SJSA1 (cell line): ENCODE results near the gene TFRC. TPM values are rescaled to one million over a fixed set of nuclear protein-coding genes. Genes with fewer than 3 reads are reported as not detected.
"Not testable (repeated sequence)": the region's sequence is repeated elsewhere in the genome, so short reads cannot be mapped to it uniquely, and the experiment has no call there.

Source experiments
- DNase-seq, 2 experiments: peaks; one replicate each; pipeline ENCODE4 v3.0.0-alpha.2; 2015 to 2020; ENCODE audit warnings: low spot score in 2 of 2, low read depth in 1 of 2
- H3K27ac ChIP-seq: fragments of 250-450 bp; sonication (Bioruptor Pico); 2 replicates; pipeline ENCODE4 v1.5.1; 2020; ENCODE audit warnings: mild to moderate bottlenecking, moderate library complexity
- H3K27me3 ChIP-seq: fragments of 250-450 bp; sonication (Bioruptor Pico); replicated peaks from 2 replicates; pipeline ENCODE4 v1.5.1; 2020; ENCODE audit warnings: mild to moderate bottlenecking, moderate library complexity
- H3K36me3 ChIP-seq: fragments of 250-450 bp; sonication (Bioruptor Pico); 2 replicates; pipeline ENCODE4 v1.5.1; 2020; ENCODE audit warnings: mild to moderate bottlenecking
- H3K4me1 ChIP-seq: fragments of 250-450 bp; sonication (Bioruptor Pico); replicated peaks from 2 replicates; pipeline ENCODE4 v1.6.1; 2021; ENCODE audit warnings: mild to moderate bottlenecking
- H3K4me3 ChIP-seq: fragments of 250-450 bp; sonication (Bioruptor Pico); 2 replicates; pipeline ENCODE4 v1.5.1; 2020; ENCODE audit warnings: mild to moderate bottlenecking
- H3K9me3 ChIP-seq: fragments of 250-450 bp; sonication (Bioruptor Pico); replicated peaks from 2 replicates; pipeline ENCODE4 v1.5.1; 2020; ENCODE audit warnings: mild to moderate bottlenecking
- total RNA-seq: library from RNA; depleted of rRNA; stranded (reverse); fragments of >200 nt; shearing (Covaris generic); gene quantifications from 2 replicates; pipeline ENCODE4 v1.2.3, GENCODE V29; 2014; rRNA removed

Gene TFRC
- 77.3 and 92.3 TPM in 2 replicates for total RNA-seq

DNA sequence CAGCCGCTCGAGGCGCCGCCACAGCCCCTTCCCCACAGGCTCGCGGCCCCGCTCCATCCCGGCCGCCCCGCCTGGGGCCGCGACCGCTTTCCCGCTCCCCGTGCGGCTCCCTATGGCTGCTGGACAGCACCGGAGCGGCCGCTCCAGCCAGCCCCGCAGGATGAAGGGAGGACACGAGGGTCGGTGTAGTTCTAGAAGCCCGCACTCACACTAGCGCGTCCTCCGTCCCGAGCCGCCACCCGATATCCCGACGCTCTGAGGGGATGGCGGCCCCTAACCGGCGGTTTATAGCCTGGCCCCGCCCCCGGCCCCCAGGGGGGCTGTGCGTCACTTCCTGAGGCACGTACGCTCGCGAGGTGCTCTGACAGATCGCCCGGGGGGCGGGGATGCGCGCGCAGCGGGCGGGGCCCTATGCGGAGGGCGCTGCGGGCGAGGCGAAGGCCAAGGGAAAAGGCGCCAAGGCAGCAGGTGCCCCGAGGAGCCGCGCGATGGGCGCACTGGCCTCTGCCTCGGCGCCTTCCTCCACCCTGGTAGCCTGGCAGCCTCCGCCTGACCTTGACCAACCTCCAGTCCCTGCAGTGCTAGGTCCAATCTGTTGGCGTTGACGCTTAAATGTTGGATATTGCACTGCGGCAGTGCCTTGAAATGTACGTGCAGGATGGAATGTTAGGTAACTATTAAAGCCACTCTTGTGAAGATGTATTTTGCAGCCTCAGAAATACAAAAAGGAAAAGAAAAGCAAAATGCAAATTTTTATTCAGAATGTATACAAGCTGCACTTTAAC, at the start of gene TFRC:
TSS of gene TFRC (minus strand) at position 257 of the 785 bp plus-strand sequence. CDS start 4,991 bp downstream, outside the sequence.
- no peaks in the 10 kb centered on the region for H3K27me3 ChIP-seq
- H3K36me3 ChIP-seq, result peaks cover 5% of the 10 kb centered on the region
- peaks cover 12% of the 10 kb centered on the region for H3K4me1 ChIP-seq
- no peaks in the 10 kb centered on the region for H3K9me3 ChIP-seq
- peak; percentile 89 to 92 for DNase-seq
- H3K27ac ChIP-seq, result peak within 1 kb of the TSS; percentile 73
- H3K4me3 ChIP-seq, result peak within 1 kb of the TSS; percentile 85

DNA sequence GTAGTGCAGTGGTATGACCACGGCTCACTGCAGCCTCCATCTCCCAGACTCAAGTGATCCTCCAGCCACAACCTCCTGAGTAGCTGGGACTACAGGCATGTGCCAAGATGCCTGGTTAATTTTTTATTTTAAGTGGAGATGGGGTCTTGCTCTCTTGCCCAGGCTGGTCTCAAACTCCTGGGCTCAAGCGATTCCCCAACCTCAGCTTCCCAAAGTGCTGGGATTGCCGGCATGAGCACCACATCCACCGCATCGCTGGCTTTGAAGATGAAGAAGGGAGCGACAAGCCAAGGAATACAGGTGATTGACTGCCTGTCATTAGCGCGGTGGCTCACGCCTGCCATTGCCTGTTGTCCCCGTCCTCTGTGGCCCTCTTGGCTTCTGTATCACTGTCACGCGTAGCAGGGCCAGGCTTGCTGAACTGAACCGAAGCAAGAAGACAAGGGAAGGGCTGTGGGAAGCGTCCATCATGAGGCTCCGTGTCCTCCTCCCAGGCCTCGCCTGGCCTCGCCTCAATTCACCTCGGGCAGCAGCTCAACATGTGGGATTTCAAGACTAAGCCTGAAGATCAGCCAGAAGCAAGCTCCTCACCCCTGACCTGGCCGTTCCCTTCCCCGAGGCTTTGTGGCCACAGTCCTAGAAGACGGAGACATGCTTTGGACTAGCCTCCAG, 46.4 kb upstream of the TFRC start:
- no peaks in the 10 kb centered on the region for H3K27me3 ChIP-seq
- no peaks in the 10 kb centered on the region for H3K36me3 ChIP-seq
- no peaks in the 10 kb centered on the region for H3K9me3 ChIP-seq
- H3K27ac ChIP-seq, result no peak overlapping the region
- H3K4me3 ChIP-seq, result no peak overlapping the region
- no peak for DNase-seq
- no peaks in the 10 kb centered on the region for H3K4me1 ChIP-seq

DNA sequence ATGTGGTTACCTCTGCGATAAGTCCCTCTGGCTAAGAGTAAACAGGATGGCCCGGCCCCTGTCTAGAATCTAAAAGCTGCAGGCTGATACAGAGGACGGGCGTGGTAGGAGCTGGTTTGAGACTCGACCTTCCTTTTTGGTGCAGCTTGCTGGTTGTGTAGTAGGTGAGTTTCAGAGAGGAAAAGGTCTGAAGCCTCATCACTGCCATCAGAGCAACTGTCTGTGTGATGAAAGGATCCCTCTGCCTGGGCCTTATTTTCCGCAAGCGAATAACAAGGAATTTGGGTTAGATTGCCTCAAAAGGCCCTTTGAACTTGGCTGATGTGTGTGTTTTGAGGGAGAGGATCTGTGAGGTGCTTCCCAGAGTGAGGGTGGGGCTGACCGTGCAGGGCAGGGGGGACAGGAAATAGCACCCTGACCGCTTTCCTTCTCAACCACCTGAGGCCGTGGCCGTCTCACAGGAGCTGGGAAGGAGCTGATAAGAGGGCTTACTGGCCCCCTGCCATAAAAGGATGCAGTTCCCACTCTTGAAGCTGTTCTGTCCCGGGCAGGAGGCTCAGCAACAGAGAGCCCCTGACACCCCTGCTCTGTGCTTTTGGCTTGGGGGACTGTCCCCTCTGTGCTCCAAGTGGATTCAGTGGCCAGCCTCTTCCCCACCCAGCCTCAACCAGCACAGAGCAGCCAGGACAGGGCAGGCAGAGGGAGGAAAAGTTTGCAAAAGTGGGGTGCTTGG, 45.6 kb upstream of the TFRC start:
- Histone ChIP-seq H3K36me3 (no peaks in the 10 kb centered on the region), H3K4me1 (no peaks in the 10 kb centered on the region), H3K9me3 (no peaks in the 10 kb centered on the region), H3K27ac (no peak overlapping the region), H3K27me3 (no peaks in the 10 kb centered on the region), H3K4me3 (no peak overlapping the region)
- no peak for DNase-seq

DNA sequence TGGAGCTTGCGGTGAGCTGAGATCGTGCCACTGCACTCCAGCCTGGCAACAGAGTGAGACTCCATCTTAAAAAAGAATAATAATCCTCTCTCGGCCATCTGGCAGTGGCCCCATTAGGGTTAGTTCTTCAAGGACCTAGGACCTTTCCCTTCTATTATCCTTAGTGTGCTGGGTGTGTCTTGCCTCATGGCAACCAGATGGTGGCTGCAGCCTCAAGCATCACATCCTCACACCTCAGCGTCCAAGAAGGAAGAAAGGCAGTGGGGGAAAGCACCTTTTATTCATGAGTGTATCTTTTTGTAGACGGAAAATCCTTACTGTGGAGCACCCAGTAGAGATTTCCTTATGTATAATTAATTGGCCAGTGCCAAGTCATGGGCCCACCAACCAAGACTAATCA, 42.7 kb upstream of the TFRC start:
- Histone ChIP-seq H3K9me3 (no peaks in the 10 kb centered on the region), H3K36me3 (no peaks in the 10 kb centered on the region), H3K27ac (no peak overlapping the region), H3K4me3 (no peak overlapping the region), H3K4me1 (no peaks in the 10 kb centered on the region), H3K27me3 (no peaks in the 10 kb centered on the region)
- no peak for DNase-seq

DNA sequence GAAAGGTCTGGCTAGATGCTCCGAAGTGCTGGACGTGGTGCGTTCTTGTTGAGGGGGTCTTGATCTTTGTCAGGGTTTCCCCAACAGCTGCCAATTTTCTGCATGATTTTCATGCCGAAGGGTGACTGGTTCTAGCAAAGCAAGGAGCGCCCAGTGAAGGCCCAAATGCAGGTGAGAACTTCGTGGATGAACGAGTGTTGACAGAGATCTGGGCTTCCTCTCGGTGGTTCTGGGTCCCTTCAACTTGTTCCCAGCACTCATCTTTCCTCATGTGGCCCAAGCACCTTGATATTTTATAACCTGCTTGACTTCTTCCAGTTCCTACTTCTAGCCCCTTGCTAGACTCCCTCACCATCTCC, 40.8 kb upstream of the TFRC start:
- Histone ChIP-seq H3K36me3 (no peaks in the 10 kb centered on the region), H3K27ac (no peak overlapping the region), H3K4me3 (no peak overlapping the region), H3K4me1 (no peaks in the 10 kb centered on the region), H3K27me3 (no peaks in the 10 kb centered on the region), H3K9me3 (no peaks in the 10 kb centered on the region)
- DNase-seq, result no peak

DNA sequence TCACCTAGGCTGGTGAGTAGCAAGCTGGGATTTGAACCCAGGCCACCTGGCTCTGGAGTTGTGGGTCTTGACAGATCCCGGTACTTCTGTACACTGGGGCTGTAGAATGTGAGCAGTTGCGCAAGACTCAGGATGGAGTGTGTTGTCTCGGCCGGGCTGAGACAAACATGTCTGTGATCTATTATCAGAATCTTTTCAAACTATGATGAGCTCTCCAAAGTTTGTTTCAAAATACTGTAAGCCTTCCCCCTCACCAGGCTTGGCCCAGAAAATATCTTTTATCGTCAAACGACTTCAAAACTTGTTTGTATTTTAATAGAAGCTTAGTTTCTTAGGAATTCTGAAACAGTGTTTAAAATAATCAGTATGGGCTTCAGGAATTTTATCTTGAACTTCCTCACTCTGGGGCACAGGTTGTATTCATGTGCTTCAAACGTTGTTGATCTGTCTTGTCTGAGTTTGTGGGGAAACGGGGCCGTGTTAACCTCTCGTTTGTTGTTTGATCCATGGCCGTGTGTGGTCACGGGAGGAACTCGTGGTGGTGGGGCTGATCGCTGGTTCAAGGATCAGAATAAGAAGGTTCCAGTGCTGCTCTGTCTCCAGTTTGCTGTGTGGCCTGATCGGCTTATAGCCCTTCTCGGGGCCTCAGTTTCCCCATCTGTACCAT, 40.3 kb upstream of the TFRC start:
- DNase-seq, result no peak
- no peaks in the 10 kb centered on the region for H3K36me3 ChIP-seq
- no peaks in the 10 kb centered on the region for H3K9me3 ChIP-seq
- H3K4me3 ChIP-seq, result no peak overlapping the region
- H3K4me1 ChIP-seq, result no peaks in the 10 kb centered on the region
- H3K27ac ChIP-seq, result no peak overlapping the region
- H3K27me3 ChIP-seq, result no peaks in the 10 kb centered on the region

DNA sequence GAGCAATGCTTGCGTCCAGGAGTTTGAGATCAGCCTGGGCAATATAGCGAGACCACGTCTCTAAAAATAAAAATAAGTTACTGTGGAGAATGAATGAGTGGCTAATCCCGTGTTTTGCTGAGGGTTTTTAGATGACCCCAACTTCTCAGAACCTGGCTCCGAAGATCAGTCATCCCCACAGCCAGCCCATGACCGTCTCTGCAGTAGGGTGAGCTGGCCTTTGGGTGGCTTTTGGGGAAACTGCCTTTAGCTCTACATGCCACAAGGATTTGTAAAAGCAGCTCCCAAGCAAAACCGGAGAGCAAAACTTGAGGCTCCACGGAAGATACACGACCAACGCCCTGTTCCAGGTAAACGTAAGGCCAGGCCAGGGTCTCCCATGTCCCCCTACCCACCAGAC, 39.2 kb upstream of the TFRC start:
- no peak overlapping the region for H3K27ac ChIP-seq
- DNase-seq, result no peak
- no peaks in the 10 kb centered on the region for H3K36me3 ChIP-seq
- H3K4me3 ChIP-seq, result no peak overlapping the region
- H3K4me1 ChIP-seq, result no peaks in the 10 kb centered on the region
- no peaks in the 10 kb centered on the region for H3K27me3 ChIP-seq
- no peaks in the 10 kb centered on the region for H3K9me3 ChIP-seq

DNA sequence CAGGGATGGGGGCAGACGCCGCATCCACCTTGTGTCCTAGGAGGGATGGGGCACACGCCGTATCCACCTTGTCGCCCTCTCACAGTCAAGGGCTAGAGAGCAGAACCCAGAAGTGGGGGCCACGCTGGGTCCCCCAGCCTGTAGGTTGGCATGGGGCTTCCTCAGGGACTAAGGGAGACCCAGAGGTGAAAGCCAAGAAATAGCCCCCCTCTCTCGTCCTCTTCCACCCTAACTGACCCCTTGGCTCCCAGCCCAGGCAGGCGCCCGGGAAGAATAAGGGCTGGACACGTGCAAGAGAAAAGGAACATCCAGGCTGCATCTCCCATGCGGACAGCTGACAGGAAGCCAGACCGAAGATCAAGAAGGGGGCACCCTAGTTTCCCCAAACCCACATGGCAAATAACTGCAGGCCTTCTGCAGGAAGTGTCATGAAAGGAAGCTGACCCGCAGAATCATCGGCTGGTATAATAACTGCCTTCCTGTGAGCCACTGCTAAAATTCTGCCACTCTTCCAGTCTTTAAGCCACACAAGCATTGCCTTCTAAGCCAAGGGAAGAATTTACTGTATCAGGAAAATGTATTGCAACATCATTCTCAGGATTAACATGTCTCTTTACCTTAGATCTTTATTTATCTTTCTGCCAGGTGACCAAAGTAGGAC, 38.5 kb upstream of the TFRC start:
- Histone ChIP-seq H3K4me1 (no peaks in the 10 kb centered on the region), H3K9me3 (no peaks in the 10 kb centered on the region), H3K36me3 (no peaks in the 10 kb centered on the region), H3K4me3 (no peak overlapping the region), H3K27me3 (no peaks in the 10 kb centered on the region), H3K27ac (no peak overlapping the region)
- no peak for DNase-seq

DNA sequence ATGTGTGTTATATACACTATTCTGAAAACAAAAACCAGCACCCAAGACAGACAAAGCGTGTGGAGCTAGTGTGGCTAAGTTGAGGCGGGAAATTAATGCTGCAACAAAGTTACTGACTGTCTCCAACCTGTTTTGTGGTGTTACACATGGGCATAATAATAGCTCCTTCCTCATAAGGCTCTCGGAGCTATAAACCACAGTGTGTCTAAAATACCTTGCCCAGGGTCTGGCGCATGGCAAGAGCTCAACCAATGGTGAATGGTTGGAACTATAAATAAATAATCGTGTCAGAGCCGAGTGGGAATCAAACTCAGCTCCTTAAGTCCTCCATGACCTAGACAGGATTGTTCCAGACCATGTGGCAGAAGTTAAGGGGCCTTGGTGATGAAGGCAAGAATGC, 35.9 kb upstream of the TFRC start:
- H3K4me3 ChIP-seq, result no peak overlapping the region
- no peak for DNase-seq
- no peaks in the 10 kb centered on the region for H3K4me1 ChIP-seq
- H3K27me3 ChIP-seq, result no peaks in the 10 kb centered on the region
- no peaks in the 10 kb centered on the region for H3K36me3 ChIP-seq
- H3K9me3 ChIP-seq, result no peaks in the 10 kb centered on the region
- H3K27ac ChIP-seq, result no peak overlapping the region

DNA sequence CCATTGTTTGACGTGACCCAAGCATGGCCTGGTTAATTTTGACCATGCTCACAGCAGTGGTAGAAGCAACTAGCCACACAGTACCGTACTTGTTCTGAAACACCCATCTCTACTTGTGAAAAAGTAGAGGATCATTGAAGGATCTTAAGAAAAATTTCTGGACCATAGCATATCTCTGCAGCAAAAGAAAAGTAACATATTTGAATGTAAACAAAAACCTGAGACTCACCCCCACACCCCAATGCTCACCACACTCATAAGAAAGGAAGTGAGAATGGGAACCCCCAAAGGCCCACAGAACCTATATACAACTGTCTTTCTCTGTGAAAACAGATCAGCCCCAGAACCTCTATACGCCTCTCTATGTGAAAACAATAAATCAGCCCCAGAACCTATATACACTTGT, 33.8 kb upstream of the TFRC start:
- Histone ChIP-seq H3K4me1 (no peaks in the 10 kb centered on the region), H3K4me3 (no peak overlapping the region), H3K9me3 (no peaks in the 10 kb centered on the region), H3K27ac (no peak overlapping the region), H3K36me3 (no peaks in the 10 kb centered on the region), H3K27me3 (no peaks in the 10 kb centered on the region)
- no peak for DNase-seq

DNA sequence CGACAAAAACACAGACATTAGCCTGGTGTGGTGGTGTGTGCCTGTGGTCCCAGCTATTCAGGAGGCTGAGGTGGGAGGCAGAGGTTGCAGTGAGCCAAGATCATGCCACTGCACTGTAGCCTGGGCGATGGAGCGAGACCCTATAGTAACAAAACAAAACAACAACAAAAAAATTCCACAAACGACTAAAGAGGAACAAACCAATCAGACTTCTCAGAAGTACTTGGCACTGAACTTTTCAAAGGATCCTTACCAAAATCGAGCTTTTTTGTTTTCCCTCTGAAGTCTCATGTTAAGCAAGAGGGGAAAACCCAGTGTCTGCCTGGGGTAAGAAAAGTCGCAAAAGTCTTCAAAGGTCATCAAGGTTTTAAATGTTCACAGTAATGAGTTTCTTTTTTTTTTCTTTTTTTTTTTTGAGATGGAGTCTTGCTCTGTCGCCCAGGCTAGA, 30.1 kb upstream of the TFRC start:
- H3K36me3 ChIP-seq, result no peaks in the 10 kb centered on the region
- H3K27me3 ChIP-seq, result no peaks in the 10 kb centered on the region
- H3K27ac ChIP-seq, result no peak overlapping the region
- H3K4me3 ChIP-seq, result no peak overlapping the region
- H3K4me1 ChIP-seq, result no peaks in the 10 kb centered on the region
- no peaks in the 10 kb centered on the region for H3K9me3 ChIP-seq
- no peak for DNase-seq

DNA sequence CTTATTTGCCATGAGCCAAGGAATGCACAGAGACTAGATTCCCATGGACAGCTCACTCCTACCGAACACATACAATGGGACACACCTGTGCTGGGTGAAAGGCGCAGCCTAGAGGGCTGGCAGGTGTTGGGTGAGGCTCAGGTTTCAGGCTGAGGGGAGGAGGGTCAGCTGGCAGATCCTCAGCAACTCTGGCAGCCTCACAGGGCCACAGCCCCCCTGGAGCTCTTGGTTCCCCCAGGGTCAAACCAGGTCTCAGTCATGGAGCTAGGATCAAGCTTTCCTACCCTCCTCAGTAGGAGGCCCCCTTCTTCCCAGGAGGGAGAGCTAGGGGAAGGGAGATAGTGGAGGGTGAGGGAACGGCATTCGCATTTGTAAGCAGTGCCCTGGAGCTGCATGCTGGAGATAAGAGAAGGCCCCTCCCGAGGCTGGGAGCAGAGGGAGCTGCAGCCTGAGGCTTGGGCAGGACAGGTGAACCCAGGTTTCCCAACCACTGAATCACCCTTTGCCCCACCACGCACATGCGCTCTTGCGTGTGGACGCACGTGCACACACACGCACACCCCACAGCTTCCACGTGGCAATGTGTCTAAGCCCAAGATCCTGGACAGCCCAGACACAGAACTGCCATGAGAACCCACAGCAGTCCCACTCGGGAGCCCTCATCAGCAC, 26.3 kb upstream of the TFRC start:
- Histone ChIP-seq H3K4me1 (no peaks in the 10 kb centered on the region), H3K4me3 (no peak overlapping the region), H3K36me3 (no peaks in the 10 kb centered on the region), H3K9me3 (no peaks in the 10 kb centered on the region), H3K27me3 (no peaks in the 10 kb centered on the region), H3K27ac (no peak overlapping the region)
- no peak for DNase-seq

DNA sequence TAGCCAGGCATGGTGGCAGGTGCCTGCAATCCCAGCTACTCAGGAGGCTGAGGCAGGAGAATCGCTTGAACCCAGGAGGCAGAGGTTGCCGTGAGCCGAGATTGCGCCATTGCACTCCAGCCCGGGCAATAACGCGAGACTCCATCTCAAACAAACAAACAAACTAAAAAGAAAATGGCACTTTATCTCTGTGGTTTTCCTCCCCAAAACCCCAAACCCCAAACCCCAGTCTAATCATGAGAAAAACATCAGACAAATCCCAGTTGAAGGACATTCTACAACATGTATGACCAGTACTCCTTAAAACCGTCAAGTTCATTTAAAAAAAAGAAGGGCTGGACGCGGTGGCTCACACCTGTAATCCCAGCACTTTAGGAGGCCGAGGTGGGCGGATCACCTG, 22.8 kb upstream of the TFRC start:
- H3K4me1 ChIP-seq, H3K27ac ChIP-seq, H3K36me3 ChIP-seq, H3K4me3 ChIP-seq, DNase-seq, H3K27me3 ChIP-seq, H3K9me3 ChIP-seq: not testable (repeated sequence)
